ENCODE measurements around the gene DCAF4. TPM values are rescaled to one million over a fixed set of nuclear protein-coding genes. Genes with fewer than 3 reads are reported as not detected.

Gene DCAF4
- total RNA-seq, 1 donor from 2014 or later, result 6.4 TPM

Other genes starting within 250 kb of the DCAF4 start
- 5.2 TPM for gene DPF3, start 32.4 kb upstream of the DCAF4 start, total RNA-seq
- 13.4 TPM for gene ZFYVE1, start 100.6 kb downstream of the DCAF4 start, total RNA-seq
- gene RBM25, start 132.1 kb downstream of the DCAF4 start, total RNA-seq, result 21.7 TPM
- gene PSEN1, start 210.0 kb downstream of the DCAF4 start, total RNA-seq, result 22.8 TPM

Measured in left lobe of liver (tissue), 1 donor.